ENCODE measurements around the gene GNG12. TPM values are rescaled to one million over a fixed set of nuclear protein-coding genes. Genes with fewer than 3 reads are reported as not detected.

GNG12 gene
- total and polyA plus RNA-seq, 4 donors = 61.3 to 157 (median 78.5) TPM

DNA sequence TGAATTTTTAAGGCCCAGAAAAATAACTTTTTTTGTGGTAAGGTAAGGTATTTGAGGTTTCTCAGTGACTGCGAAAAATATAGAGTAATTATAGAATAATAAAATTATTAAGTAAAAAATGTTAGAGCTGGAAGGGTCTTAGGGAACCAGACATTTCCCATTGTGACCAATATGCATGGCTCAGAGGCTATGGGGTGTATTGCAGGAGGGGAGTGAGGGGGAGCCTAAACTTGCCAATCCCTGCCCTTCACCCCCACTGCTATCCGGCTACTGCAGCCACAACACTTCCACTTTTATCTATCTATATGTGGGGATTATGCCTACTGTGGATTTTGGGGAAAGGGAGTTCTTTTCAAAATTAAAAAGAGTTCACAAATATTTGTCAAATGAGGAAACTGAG is 155.9 kb downstream of the GNG12 start:
- DNase-seq (ENCODE audit: low read depth in 4 of 6, low spot score in 6 of 6) = no peak
- Histone ChIP-seq H3K36me3 (ENCODE audit: control insufficient read depth, insufficient read depth, low read length) (no peaks in the 10 kb centered on the region), H3K4me1 (ENCODE audit: control insufficient read depth, insufficient read depth, low read length) (no peaks in the 10 kb centered on the region), H3K4me3 (ENCODE audit: low read depth, low read length) (no peak overlapping the region), H3K9me3 (ENCODE audit: control insufficient read depth, insufficient read depth, low read length) (no peaks in the 10 kb centered on the region), H3K27me3 (ENCODE audit: control insufficient read depth, insufficient read depth, low read length) (no peaks in the 10 kb centered on the region), H3K27ac (ENCODE audit: low read depth, low read length) (no peak overlapping the region)
- WGBS (ENCODE audit: insufficient coverage) = no CpG with 5 or more reads among the region's 2 CpGs

GRCh38 chr1:67676946-67677345 is 156.3 kb downstream of the GNG12 start:
- Histone ChIP-seq H3K4me3 (ENCODE audit: low read depth, low read length) (no peak overlapping the region), H3K27ac (ENCODE audit: low read depth, low read length) (no peak overlapping the region), H3K9me3 (ENCODE audit: control insufficient read depth, insufficient read depth, low read length) (no peaks in the 10 kb centered on the region), H3K4me1 (ENCODE audit: control insufficient read depth, insufficient read depth, low read length) (no peaks in the 10 kb centered on the region), H3K27me3 (ENCODE audit: control insufficient read depth, insufficient read depth, low read length) (no peaks in the 10 kb centered on the region), H3K36me3 (ENCODE audit: control insufficient read depth, insufficient read depth, low read length) (no peaks in the 10 kb centered on the region)
- DNase-seq (ENCODE audit: low read depth in 4 of 6, low spot score in 6 of 6) = peak in 1 of 6 donors; percentile 16
- no CpG with 5 or more reads among the region's 2 CpGs for WGBS (ENCODE audit: insufficient coverage)

GRCh38 chr1:67676287-67676686 is 157.0 kb downstream of the GNG12 start:
- WGBS (ENCODE audit: insufficient coverage) = no CpG with 5 or more reads among the region's 2 CpGs
- no peaks in the 10 kb centered on the region for H3K9me3 ChIP-seq (ENCODE audit: control insufficient read depth, insufficient read depth, low read length)
- no peaks in the 10 kb centered on the region for H3K4me1 ChIP-seq (ENCODE audit: control insufficient read depth, insufficient read depth, low read length)
- H3K36me3 ChIP-seq (ENCODE audit: control insufficient read depth, insufficient read depth, low read length) = no peaks in the 10 kb centered on the region
- H3K4me3 ChIP-seq (ENCODE audit: low read depth, low read length) = no peak overlapping the region
- no peak for DNase-seq (ENCODE audit: low read depth in 4 of 6, low spot score in 6 of 6)
- H3K27ac ChIP-seq (ENCODE audit: low read depth, low read length) = peak overlapping the region; percentile 29
- H3K27me3 ChIP-seq (ENCODE audit: control insufficient read depth, insufficient read depth, low read length) = no peaks in the 10 kb centered on the region

- H3K4me1 ChIP-seq (ENCODE audit: control insufficient read depth, insufficient read depth, low read length) = no peaks in the 10 kb centered on the region
- peak overlapping the region; percentile 48 for H3K27ac ChIP-seq (ENCODE audit: low read depth, low read length)
- no peaks in the 10 kb centered on the region for H3K36me3 ChIP-seq (ENCODE audit: control insufficient read depth, insufficient read depth, low read length)
- H3K4me3 ChIP-seq (ENCODE audit: low read depth, low read length) = no peak overlapping the region
- DNase-seq (ENCODE audit: low read depth in 4 of 6, low spot score in 6 of 6) = peak in 2 of 6 donors; percentile 28 to 33
- no peaks in the 10 kb centered on the region for H3K9me3 ChIP-seq (ENCODE audit: control insufficient read depth, insufficient read depth, low read length)
- H3K27me3 ChIP-seq (ENCODE audit: control insufficient read depth, insufficient read depth, low read length) = no peaks in the 10 kb centered on the region
- WGBS (ENCODE audit: insufficient coverage) = 77% methylated on average over 2 of the region's 2 CpGs
Observed at GRCh38 chr1:67675800-67676199, 157.5 kb downstream of the GNG12 start.

- Histone ChIP-seq H3K9me3 (ENCODE audit: control insufficient read depth, insufficient read depth, low read length) (no peaks in the 10 kb centered on the region), H3K36me3 (ENCODE audit: control insufficient read depth, insufficient read depth, low read length) (no peaks in the 10 kb centered on the region), H3K4me1 (ENCODE audit: control insufficient read depth, insufficient read depth, low read length) (no peaks in the 10 kb centered on the region), H3K27ac (ENCODE audit: low read depth, low read length) (peak overlapping the region; percentile 54), H3K4me3 (ENCODE audit: low read depth, low read length) (no peak overlapping the region), H3K27me3 (ENCODE audit: control insufficient read depth, insufficient read depth, low read length) (no peaks in the 10 kb centered on the region)
- peak in 3 of 6 donors; percentile 21 to 79 (median 61) for DNase-seq (ENCODE audit: low read depth in 4 of 6, low spot score in 6 of 6)
- 13% methylated on average over 2 of the region's 4 CpGs for WGBS (ENCODE audit: insufficient coverage)
Observed at GRCh38 chr1:67674260-67675011, 158.8 kb downstream of the GNG12 start.

- DNase-seq (ENCODE audit: low read depth in 4 of 6, low spot score in 6 of 6) = no peak
- no peaks in the 10 kb centered on the region for H3K36me3 ChIP-seq (ENCODE audit: control insufficient read depth, insufficient read depth, low read length)
- no peaks in the 10 kb centered on the region for H3K9me3 ChIP-seq (ENCODE audit: control insufficient read depth, insufficient read depth, low read length)
- H3K27ac ChIP-seq (ENCODE audit: low read depth, low read length) = peak overlapping the region; percentile 54
- H3K4me3 ChIP-seq (ENCODE audit: low read depth, low read length) = no peak overlapping the region
- no CpG with 5 or more reads among the region's 1 CpG for WGBS (ENCODE audit: insufficient coverage)
- H3K27me3 ChIP-seq (ENCODE audit: control insufficient read depth, insufficient read depth, low read length) = no peaks in the 10 kb centered on the region
- H3K4me1 ChIP-seq (ENCODE audit: control insufficient read depth, insufficient read depth, low read length) = no peaks in the 10 kb centered on the region
Observed at GRCh38 chr1:67673468-67674201, 159.6 kb downstream of the GNG12 start.

DNA sequence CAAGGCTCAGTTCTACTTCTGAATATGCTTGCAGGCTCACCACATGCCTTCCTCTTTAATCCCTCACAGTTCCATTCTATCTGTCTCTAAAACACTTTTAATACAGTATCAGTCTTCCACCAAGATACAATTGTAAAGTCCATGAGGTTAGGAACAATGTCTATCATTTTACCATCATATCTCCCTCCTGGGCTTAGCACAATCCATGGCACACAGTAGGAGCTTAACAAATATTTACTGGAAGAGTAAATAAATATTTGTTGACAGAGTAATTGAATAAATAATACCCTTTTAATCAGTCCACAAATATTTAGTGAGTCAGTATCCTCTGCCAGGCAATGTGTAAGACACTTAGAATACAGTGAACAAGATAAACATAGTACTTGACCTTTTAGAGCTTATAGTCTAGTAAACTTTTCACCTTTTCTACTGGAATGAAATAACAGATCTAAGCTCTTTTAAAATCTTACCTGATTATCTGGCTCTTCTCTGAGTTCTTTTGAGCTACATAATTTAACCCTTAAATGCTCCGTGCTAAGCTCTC is 160.9 kb downstream of the GNG12 start:
- Histone ChIP-seq H3K27ac (ENCODE audit: low read depth, low read length) (no peak overlapping the region), H3K4me1 (ENCODE audit: control insufficient read depth, insufficient read depth, low read length) (no peaks in the 10 kb centered on the region), H3K27me3 (ENCODE audit: control insufficient read depth, insufficient read depth, low read length) (no peaks in the 10 kb centered on the region), H3K4me3 (ENCODE audit: low read depth, low read length) (no peak overlapping the region), H3K9me3 (ENCODE audit: control insufficient read depth, insufficient read depth, low read length) (no peaks in the 10 kb centered on the region), H3K36me3 (ENCODE audit: control insufficient read depth, insufficient read depth, low read length) (no peaks in the 10 kb centered on the region)
- no peak for DNase-seq (ENCODE audit: low read depth in 4 of 6, low spot score in 6 of 6)
- no CpG with 5 or more reads among the region's 1 CpG for WGBS (ENCODE audit: insufficient coverage)

GRCh38 chr1:67668660-67669059 is 164.6 kb downstream of the GNG12 start:
- 58% methylated on average over 1 of the region's 1 CpG for WGBS (ENCODE audit: insufficient coverage)
- Histone ChIP-seq H3K9me3 (ENCODE audit: control insufficient read depth, insufficient read depth, low read length) (no peaks in the 10 kb centered on the region), H3K4me1 (ENCODE audit: control insufficient read depth, insufficient read depth, low read length) (no peaks in the 10 kb centered on the region), H3K27ac (ENCODE audit: low read depth, low read length) (no peak overlapping the region), H3K27me3 (ENCODE audit: control insufficient read depth, insufficient read depth, low read length) (no peaks in the 10 kb centered on the region), H3K36me3 (ENCODE audit: control insufficient read depth, insufficient read depth, low read length) (no peaks in the 10 kb centered on the region), H3K4me3 (ENCODE audit: low read depth, low read length) (no peak overlapping the region)
- no peak for DNase-seq (ENCODE audit: low read depth in 4 of 6, low spot score in 6 of 6)

- H3K4me1 ChIP-seq (ENCODE audit: control insufficient read depth, insufficient read depth, low read length) = no peaks in the 10 kb centered on the region
- no peak overlapping the region for H3K4me3 ChIP-seq (ENCODE audit: low read depth, low read length)
- peak in 1 of 6 donors; percentile 50 for DNase-seq (ENCODE audit: low read depth in 4 of 6, low spot score in 6 of 6)
- no peaks in the 10 kb centered on the region for H3K27me3 ChIP-seq (ENCODE audit: control insufficient read depth, insufficient read depth, low read length)
- WGBS (ENCODE audit: insufficient coverage) = no CpG with 5 or more reads among the region's 5 CpGs
- H3K9me3 ChIP-seq (ENCODE audit: control insufficient read depth, insufficient read depth, low read length) = no peaks in the 10 kb centered on the region
- no peak overlapping the region for H3K27ac ChIP-seq (ENCODE audit: low read depth, low read length)
- no peaks in the 10 kb centered on the region for H3K36me3 ChIP-seq (ENCODE audit: control insufficient read depth, insufficient read depth, low read length)
Observed at GRCh38 chr1:67666636-67667035, 166.6 kb downstream of the GNG12 start.
